SKM-1 (cell line): Measurements from ENCODE around the gene CUL9.

ENCODE experiments used
- DNase-seq: peaks from one replicate; lab custom pipeline; 2025; ENCODE audit not compliant: unreplicated experiment; lab: John Stamatoyannopoulos, UW

Gene CUL9

GRCh38 chr6:43269273-43270007 lies 87.4 kb downstream of the CUL9 start:
- DNase-seq = no peak

DNA sequence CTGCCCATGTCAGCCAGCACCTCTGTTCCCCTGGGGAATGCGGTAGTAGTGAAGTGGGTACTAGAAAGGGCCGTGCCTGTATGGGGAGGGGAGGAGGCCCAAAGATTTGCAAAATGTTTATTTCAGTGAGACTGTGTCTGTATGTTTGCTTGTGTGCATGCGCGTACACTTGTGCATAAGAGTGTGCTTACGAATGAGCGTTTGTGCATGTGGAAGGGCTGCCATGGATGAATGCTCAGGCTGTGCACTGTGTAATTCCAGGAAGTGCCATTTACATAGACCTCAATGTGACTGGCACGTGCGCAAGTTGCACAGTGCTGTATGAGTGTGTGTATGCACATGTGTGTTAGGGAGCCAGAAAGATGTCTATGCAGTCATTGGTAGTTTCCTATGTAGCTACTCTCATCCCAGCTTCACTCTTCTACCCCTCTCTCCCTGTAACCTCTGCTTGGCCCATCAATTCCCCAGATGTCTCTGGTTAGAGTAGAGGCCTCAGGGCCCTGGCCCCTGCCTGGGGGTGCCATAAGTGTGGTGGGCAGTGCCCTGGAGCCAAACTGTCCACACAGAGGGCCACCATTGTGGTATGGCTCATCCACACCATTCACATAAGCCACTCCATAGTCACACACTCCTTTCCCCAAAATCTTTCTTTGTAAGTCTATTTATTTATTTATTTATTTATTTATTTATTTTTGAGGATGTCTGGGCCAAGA lies 89.3 kb downstream of the CUL9 start:
- DNase-seq = no peak

DNA sequence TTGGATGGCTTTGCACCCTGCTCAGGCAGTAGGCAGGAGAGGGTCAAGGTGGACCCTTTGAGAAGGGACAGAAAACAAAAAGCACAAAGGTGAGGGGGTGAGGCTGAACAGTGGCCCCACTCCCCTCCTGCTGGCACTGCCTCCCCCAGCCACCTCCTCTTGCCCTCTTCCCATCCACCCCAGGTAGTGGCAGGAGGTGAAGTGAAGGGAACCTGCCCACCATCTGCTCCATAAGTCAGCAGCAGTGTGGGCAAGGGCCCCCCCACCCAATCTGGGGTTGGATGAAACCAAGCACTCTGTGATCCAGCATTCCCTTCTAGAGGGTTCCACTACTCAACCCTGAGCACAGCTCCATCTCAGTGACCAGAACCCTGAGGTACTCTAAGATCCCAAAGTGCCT lies 89.9 kb downstream of the CUL9 start:
- DNase-seq = no peak

DNA sequence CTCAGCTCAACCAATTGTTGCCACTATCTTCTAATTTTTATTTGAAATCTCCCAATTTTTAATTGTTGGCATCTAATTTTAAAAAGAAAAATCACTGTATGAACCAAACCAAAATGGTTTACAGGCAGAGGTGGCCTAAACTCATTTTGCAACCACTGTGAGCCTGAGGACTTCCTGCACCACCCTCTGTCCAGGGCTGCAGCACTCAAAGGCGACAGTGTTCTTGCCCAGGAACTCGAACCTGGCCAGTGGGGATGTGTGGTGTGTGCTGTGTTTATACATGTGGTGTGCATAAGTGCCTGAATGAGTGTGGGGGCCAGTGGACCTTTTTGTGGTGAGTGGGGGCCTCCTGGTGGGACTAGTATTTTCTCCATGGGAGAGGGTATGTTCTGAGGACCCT lies 91.7 kb downstream of the CUL9 start:
- no peak for DNase-seq
